HG03520 (cell line): ENCODE results near the gene BOD1L2.

Experiments
- ATAC-seq: cut with Tn5 transposase; IDR thresholded peaks from one replicate; pipeline ENCODE4 v1.9.1; 2021; ENCODE audit warnings: mild to moderate bottlenecking, moderate library complexity; ENCODE audit not compliant: unreplicated experiment

The BOD1L2 gene

GRCh38 chr18:57149531-57149930, 2.6 kb downstream of the BOD1L2 start:
- ATAC-seq = no peak

- ATAC-seq = no peak
These were observed 3.2 kb downstream of the BOD1L2 start for GRCh38 chr18:57150081-57150480.

- ATAC-seq = no peak
These were observed 3.9 kb downstream of the BOD1L2 start for GRCh38 chr18:57150828-57151227.

- ATAC-seq = no peak
These were observed 7.4 kb downstream of the BOD1L2 start for GRCh38 chr18:57154191-57154830.

GRCh38 chr18:57164401-57164800, 17.5 kb downstream of the BOD1L2 start:
- ATAC-seq = no peak

- no peak for ATAC-seq
These were observed 20.9 kb downstream of the BOD1L2 start for GRCh38 chr18:57167617-57168308.

- ATAC-seq = no peak
These were observed 24.1 kb downstream of the BOD1L2 start for GRCh38 chr18:57171026-57171425.

- no peak for ATAC-seq
These were observed 28.6 kb downstream of the BOD1L2 start for GRCh38 chr18:57175532-57175931.

- ATAC-seq = no peak
These were observed 38.5 kb downstream of the BOD1L2 start for GRCh38 chr18:57185434-57185833.

GRCh38 chr18:57188851-57189557, 42.1 kb downstream of the BOD1L2 start:
- no peak for ATAC-seq

- ATAC-seq = no peak
These were observed 43.1 kb downstream of the BOD1L2 start for GRCh38 chr18:57190026-57190425.

- ATAC-seq = no peak
These were observed 47.2 kb downstream of the BOD1L2 start for GRCh38 chr18:57194070-57194469.

- ATAC-seq = no peak
These were observed 47.7 kb downstream of the BOD1L2 start for GRCh38 chr18:57194622-57195021.

GRCh38 chr18:57195341-57195740, 48.5 kb downstream of the BOD1L2 start:
- ATAC-seq = no peak

- ATAC-seq = no peak
These were observed 50.4 kb downstream of the BOD1L2 start for GRCh38 chr18:57197261-57197660.

GRCh38 chr18:57198073-57198472, 51.2 kb downstream of the BOD1L2 start:
- ATAC-seq = no peak
